Stimulated activated CD8-positive, alpha-beta memory T cell treated with anti-CD3 and anti-CD28 coated beads, Interleukin-2, amount 100 ng/mL, for 48 hours (primary cell): ENCODE data around the gene ADRA2B.
"Not testable (repeated sequence)": the region's sequence is repeated elsewhere in the genome, so short reads cannot be mapped to it uniquely, and the experiment has no call there.

Experiments
- DNase-seq, 2 donors: peaks; one replicate each; pipeline ENCODE4 v3.0.0-alpha.2; 2020; ENCODE audit warnings: low read depth in 2 of 2

Gene ADRA2B

DNA sequence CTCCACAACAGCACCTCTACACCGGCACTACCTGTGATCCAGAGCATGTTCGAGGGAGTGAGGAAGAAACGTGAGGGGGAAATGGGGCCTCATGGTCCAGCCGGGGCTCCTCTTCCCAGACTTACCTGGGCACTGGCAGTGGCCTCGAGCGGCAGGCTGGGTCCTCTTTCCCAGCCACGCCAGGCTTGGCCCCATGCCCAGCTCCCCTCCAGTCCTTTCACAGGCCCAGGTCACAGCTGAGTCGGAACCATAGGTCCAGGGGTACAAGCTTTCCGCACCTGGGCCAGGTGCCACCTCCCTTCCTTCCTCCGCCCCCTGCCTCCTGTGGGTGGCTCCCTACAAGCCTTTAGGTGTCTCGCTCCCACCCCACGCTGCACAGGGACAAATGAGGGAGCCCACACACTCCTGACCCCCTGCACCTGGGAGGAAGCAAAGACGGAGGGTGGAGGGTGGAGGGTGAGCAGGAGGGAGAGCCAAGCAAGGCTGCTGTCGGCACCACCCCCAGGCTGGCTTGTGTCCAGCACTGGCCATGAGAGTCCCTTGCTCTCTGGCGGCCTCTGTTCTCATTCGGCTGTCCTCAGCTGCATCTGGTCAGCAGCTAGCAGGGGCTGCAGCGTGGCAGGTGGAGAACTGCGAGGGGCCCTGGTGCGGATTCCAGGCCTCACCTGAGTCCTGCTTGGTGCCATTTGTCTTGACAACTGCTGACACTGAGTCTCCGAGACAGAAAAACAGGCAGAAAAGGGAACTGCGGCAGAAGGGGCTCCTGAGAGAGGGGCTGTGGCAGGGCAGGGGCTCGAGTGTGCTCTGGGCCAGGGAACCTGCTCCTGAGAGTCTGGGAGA lies 26.8 kb downstream of the ADRA2B start:
- DNase-seq: no peak

- no peak for DNase-seq
Measured at GRCh38 chr2:96088340-96089335, 27.7 kb downstream of the ADRA2B start.

DNA sequence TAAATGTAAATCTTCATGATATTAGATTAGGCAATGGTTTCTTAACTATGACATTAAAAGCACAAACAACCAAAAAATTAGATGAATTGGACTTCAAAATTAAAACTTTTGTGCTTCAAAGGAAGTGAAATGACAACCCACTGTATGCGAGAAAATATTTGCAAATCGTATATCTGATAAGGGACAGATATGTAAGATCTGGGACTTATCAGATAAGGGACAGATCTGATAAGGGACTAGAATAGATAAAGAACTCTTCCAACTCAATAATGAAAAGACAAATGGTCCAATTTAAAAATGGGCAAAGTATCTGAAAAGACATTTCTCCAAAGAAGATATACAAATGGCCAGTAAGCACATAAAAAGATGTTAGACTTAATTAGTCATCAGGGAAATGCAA lies 29.2 kb downstream of the ADRA2B start:
- DNase-seq: no peak

GRCh38 chr2:96085541-96086355 lies 30.6 kb downstream of the ADRA2B start:
- no peak for DNase-seq

DNA sequence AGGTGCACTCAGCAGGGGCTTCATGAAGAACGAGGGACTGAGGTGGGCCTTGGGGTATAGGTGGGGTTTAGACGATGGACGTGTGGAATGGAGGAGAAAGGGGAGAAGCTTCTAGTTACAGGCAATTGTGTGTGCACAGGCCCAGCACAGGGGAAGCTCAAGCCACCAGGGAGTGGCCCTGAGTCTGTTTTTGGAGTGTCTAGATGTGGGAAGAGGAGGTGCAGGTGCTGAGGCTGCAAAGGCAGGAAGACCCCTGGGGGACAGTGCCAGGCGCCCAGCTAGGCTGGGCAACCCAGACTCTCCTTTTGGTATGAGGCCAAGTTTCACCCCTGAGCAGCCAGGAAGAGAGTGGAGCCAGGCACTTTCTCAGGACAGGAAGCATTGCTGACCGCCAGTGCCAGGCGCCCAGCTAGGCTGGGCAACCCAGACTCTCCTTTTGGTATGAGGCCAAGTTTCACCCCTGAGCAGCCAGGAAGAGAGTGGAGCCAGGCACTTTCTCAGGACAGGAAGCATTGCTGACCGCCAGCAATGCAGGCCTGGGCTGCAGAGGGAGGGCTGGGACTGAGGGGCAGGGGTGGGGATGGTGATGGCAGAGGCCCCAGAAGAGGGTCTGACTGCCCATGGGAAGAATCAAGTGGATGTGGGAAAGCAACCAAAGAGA lies 31.4 kb downstream of the ADRA2B start:
- DNase-seq: not testable (repeated sequence)

- DNase-seq: no peak
Measured at GRCh38 chr2:96083989-96084857, 32.1 kb downstream of the ADRA2B start.

DNA sequence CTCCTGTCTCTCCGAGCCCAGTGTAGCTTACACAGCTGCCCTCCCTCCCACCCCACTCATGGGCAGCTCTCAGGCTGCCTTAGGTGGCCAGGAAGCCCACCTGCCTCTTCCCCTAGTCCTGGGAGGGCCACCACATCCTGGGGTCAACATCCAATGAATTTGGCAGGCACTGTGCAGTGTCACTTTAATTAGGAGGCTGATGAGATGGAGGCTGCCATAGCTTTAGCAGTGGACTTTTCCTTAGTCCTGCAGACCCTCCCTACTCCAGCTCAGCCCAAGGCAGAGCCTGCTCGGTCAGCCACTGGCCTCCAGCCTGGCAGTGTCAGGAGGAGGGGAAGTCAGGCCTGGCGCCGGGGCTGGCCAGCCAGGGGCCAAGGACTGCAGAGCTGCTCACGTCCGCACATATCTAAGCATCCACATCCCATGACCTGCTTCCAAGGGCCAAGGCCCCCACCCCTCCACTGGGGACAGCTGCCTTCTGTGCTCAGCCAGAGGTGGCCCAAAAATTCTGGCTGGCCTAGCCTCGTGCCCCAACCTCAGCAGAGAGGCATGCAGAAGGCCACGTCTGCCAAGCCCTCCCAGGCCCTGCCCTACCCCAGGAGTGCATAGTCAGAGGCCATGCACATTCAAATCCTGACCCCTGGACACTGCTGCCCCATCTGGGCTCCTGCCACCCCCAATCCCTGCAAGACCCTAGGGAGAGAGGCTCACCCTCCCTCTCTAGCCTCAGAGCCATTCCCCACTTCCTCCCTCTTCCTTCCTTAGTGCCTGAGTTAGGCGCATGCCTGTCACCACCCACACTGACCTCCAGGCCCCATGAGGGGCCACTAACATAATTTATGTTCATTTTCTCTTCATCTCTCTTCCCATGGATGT lies 33.1 kb downstream of the ADRA2B start:
- no peak for DNase-seq

DNA sequence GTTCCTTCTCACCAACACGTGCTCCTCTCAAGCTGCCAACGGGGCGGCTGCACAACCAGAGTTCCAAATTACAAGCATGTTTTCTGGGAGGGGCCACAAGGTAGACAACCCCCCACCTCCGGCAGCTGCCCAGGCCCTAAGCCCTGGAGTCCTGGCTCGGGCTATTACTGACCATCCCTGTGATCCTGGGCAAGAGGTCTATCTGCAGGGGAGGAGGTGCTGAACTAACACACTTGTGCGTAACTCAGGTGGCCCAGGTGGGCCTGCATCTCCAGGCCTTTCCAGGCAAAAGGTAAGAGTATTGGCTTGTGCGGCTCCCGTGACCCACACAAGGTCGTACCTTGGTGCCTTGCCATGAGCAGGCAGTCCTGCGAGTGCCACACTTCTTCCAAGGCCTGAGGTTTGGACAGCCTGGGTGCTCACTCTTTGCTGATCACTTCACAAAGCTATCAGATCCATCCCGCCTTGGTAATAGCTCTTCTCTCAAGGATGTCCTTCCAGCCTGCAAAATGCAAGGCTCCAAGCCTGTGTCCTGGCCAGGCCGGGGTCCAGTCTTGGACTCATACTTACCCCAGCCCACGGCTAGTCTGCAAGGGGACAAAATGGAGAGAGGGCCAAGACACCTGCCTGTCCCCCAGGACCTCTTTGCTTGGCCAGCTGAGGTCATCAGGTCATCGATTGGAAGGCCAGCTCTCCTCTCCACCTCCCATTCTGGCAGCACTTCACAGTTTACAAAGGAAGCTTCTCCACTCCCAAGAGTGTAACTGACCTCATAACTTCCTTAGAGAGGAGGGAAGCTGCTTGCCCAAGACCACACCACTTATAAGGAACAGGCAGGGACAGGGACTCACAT lies 33.9 kb downstream of the ADRA2B start:
- DNase-seq: no peak

GRCh38 chr2:96081042-96081441 lies 35.3 kb downstream of the ADRA2B start:
- no peak for DNase-seq

DNA sequence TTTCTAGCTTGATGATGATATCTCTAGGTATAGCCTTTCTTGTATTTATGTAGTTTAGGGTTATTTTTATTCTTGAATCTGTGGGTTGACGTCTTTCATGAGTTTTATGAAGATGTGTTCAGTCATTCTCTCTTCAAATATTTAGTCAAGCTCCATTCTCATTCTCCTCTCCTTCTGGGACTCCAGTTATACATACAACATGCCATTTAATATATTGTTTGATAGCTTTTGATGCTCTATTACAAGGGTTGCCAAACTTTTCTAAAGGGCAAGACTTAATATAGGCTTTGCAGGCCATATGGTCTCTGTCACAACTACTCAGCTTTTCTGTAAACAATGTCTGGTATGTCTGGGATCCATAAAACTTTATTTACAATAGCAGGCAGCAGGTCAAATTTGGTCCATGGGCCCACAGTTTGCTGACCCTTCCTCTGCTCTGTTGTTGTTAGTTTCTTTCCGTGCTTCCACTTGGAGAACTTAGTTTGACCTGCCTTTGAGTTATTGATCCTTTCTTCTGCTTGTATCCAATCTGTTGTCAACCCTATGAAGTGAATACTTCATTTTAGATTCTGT lies 41.1 kb downstream of the ADRA2B start:
- DNase-seq: no peak

- DNase-seq: no peak
Measured at GRCh38 chr2:96074156-96074555, 42.2 kb downstream of the ADRA2B start.

GRCh38 chr2:96073170-96073775 lies 43.1 kb downstream of the ADRA2B start:
- DNase-seq: no peak

GRCh38 chr2:96072746-96073145 lies 43.6 kb downstream of the ADRA2B start:
- DNase-seq: no peak

DNA sequence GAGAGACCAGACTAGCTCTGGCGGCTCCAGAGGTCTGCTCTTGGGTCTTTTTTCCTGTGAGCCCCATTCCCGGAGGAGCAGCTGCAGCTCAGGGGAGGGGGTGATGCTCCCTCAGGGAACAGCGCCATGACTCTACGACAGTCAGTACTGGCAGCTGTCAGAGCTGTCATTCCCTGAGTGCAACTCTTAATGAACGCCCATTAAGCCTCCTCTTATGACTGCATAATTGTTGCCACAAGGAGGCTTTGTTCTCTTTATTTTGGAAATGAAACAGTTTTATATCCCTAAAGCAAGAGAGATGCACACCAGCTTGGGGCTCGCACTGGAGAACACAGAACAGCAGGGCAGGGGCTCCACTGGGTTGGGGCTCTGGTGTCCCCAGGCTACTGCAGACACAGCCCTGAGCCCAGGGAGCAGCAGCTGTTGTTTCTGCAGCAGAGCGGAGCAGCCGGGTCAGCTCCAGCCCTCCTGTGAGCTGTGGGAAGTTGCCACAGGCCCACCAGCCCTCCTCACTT lies 44.3 kb downstream of the ADRA2B start:
- not testable (repeated sequence) for DNase-seq

DNA sequence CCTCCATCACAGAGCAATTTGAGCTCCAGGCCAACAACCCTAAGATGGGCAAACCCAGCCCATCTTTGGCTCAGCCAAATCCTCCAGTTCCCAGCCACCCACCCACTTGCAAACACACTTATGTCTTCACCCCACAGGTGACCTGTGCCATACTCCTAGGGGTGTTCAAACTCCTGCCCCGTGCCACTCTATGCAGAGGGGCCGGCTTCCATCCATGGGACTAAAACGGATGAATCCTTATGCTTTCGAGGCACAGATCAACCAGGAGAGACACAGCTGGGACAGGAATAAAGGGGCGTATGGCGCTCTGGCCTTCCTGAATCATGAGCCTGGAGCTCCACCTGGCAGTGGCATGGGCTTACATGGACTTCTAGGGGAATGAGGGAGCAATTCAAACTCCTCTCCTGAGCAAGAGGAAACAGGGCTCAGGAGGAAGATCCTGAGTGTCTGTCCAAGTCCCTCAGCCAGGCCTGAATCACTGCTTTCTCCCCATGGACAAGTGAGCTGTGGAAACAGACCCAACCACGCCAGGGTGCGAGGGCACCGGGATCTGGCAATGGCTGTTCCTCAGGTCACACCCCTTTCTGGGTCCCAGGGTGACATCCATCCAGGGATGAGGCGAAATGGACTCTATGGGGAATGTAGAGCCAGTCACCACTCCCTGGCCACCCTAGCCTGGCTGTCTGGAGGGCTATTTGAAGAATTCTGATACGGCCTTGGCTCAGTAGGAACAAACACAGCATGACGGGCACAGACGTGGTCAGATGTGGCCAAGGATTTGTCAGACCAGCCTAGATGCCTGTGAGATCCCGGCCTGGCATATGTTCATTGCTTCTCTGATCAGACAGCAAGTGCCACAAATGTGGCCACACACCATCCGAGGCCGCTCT lies 45.0 kb downstream of the ADRA2B start:
- not testable (repeated sequence) for DNase-seq

GRCh38 chr2:96070351-96070750 lies 46.0 kb downstream of the ADRA2B start:
- not testable (repeated sequence) for DNase-seq
